G401 (cell line): ENCODE measurements around the gene SGF29. TPM values are rescaled to one million over a fixed set of nuclear protein-coding genes. Genes with fewer than 3 reads are reported as not detected.
"Not testable (repeated sequence)": the region's sequence is repeated elsewhere in the genome, so short reads cannot be mapped to it uniquely, and the experiment has no call there.

Source experiments
- DNase-seq: peaks from one replicate; pipeline ENCODE4 v3.0.0-alpha.2; 2015; ENCODE audit warnings: low spot score
- in situ Hi-C: cut with HindIII; loops from 2 replicates; pipeline ENCODE4 v1.10.0; 2016; ENCODE audit warnings: low sequenced_read_pairs, mixed read lengths
- total RNA-seq: library from RNA; depleted of rRNA; stranded (reverse); fragments of >200 nt; shearing (Covaris generic); gene quantifications from 2 replicates; pipeline ENCODE4 v1.2.3, GENCODE V29; 2014; rRNA removed

SGF29 gene
- total RNA-seq, 1 experiment from 2014 or later = 19.3 TPM

GRCh38 chr16:28622532-28623171 lies 68.9 kb downstream of the SGF29 start:
- in situ Hi-C loops, DNase-seq: not testable (repeated sequence)

GRCh38 chr16:28623172-28623711 lies 69.5 kb downstream of the SGF29 start:
- DNase-seq = peak; percentile 78
- in situ Hi-C loops = no loop called here

GRCh38 chr16:28630905-28631304 lies 77.2 kb downstream of the SGF29 start:
- in situ Hi-C loops, DNase-seq: not testable (repeated sequence)

GRCh38 chr16:28636093-28636823 lies 82.5 kb downstream of the SGF29 start:
- DNase-seq, in situ Hi-C loops: not testable (repeated sequence)

GRCh38 chr16:28637765-28638164 lies 84.0 kb downstream of the SGF29 start, which contains the start of gene NPIPB8:
Gene NPIPB8 (plus strand): TSS chr16:28638065. CDS start chr16:28638361, 296 bp downstream.
- in situ Hi-C loops, DNase-seq: not testable (repeated sequence)

GRCh38 chr16:28638359-28638758 lies 84.6 kb downstream of the SGF29 start:
- in situ Hi-C loops, DNase-seq: not testable (repeated sequence)

- DNase-seq, in situ Hi-C loops: not testable (repeated sequence)
Observed at GRCh38 chr16:28639959-28640358, 86.2 kb downstream of the SGF29 start.

Other genes with a start within 250 kb of the SGF29 start
- 1.4 TPM in 1 of 2 replicates, not detected in the other for gene NPIPB6, start 190.4 kb upstream of the SGF29 start, total RNA-seq
- 276 and 428 TPM in 2 replicates for gene EIF3CL, start 150.1 kb upstream of the SGF29 start, total RNA-seq
- gene NPIPB7, start 81.6 kb upstream of the SGF29 start, total RNA-seq = not detected in 2 replicates
- 50.2 and 62.7 TPM in 2 replicates for gene CLN3, start 61.8 kb upstream of the SGF29 start, total RNA-seq
- gene APOBR, start 59.3 kb upstream of the SGF29 start, total RNA-seq = 0.10 and 0.18 TPM in 2 replicates
- gene IL27, start 47.1 kb upstream of the SGF29 start, total RNA-seq = not detected in 2 replicates
- 113 and 153 TPM in 2 replicates for gene NUPR1, start 14.9 kb upstream of the SGF29 start, total RNA-seq
- 0.98 TPM in 1 of 2 replicates, not detected in the other for gene SULT1A2, start 43.1 kb downstream of the SGF29 start, total RNA-seq
- 32.2 and 38.8 TPM in 2 replicates for gene SULT1A1, start 56.1 kb downstream of the SGF29 start, total RNA-seq
- gene NPIPB8, start 84.1 kb downstream of the SGF29 start, total RNA-seq = not detected in 2 replicates
- gene EIF3C, start 157.5 kb downstream of the SGF29 start, total RNA-seq = 714 and 797 TPM in 2 replicates
- gene NPIPB9, start 197.9 kb downstream of the SGF29 start, total RNA-seq = 0.41 TPM in 1 of 2 replicates, not detected in the other